Measurements from ENCODE around the gene SMIM33.

SMIM33 gene

GRCh38 chr5:139451176-139451575 lies 19.6 kb upstream of the SMIM33 start:
- peaks cover 49% of the 10 kb centered on the region for H3K4me1 Mint-ChIP-seq (ENCODE audit: low read depth)
- H3K9me3 Mint-ChIP-seq = peaks cover 12% of the 10 kb centered on the region
- H3K27ac Mint-ChIP-seq = no peak overlapping the region
- H3K36me3 Mint-ChIP-seq (ENCODE audit: low read depth) = peaks cover 17% of the 10 kb centered on the region
- H3K27me3 Mint-ChIP-seq (ENCODE audit: low read depth) = no peaks in the 10 kb centered on the region
- no peak overlapping the region for H3K4me3 Mint-ChIP-seq

- Mint-ChIP-seq H3K27me3 (ENCODE audit: low read depth) (no peaks in the 10 kb centered on the region), H3K9me3 (peaks cover 9% of the 10 kb centered on the region), H3K4me1 (ENCODE audit: low read depth) (peaks cover 47% of the 10 kb centered on the region), H3K27ac (no peak overlapping the region), H3K4me3 (no peak overlapping the region), H3K36me3 (ENCODE audit: low read depth) (peaks cover 14% of the 10 kb centered on the region)
Measured at GRCh38 chr5:139451878-139452660, 18.7 kb upstream of the SMIM33 start.

GRCh38 chr5:139453683-139454567 lies 16.9 kb upstream of the SMIM33 start:
- Mint-ChIP-seq H3K4me3 (peak overlapping the region; percentile 50), H3K9me3 (no peaks in the 10 kb centered on the region), H3K27ac (peak overlapping the region; percentile 74), H3K27me3 (ENCODE audit: low read depth) (no peaks in the 10 kb centered on the region), H3K4me1 (ENCODE audit: low read depth) (peaks cover 43% of the 10 kb centered on the region), H3K36me3 (ENCODE audit: low read depth) (peaks cover 2% of the 10 kb centered on the region)

- Mint-ChIP-seq H3K9me3 (no peaks in the 10 kb centered on the region), H3K36me3 (ENCODE audit: low read depth) (no peaks in the 10 kb centered on the region), H3K27ac (peak overlapping the region; percentile 74), H3K4me1 (ENCODE audit: low read depth) (peaks cover 48% of the 10 kb centered on the region), H3K4me3 (no peak overlapping the region), H3K27me3 (ENCODE audit: low read depth) (no peaks in the 10 kb centered on the region)
Measured at GRCh38 chr5:139454568-139455290, 16.1 kb upstream of the SMIM33 start.

- Mint-ChIP-seq H3K4me3 (no peak overlapping the region), H3K9me3 (no peaks in the 10 kb centered on the region), H3K27me3 (ENCODE audit: low read depth) (no peaks in the 10 kb centered on the region), H3K27ac (peak overlapping the region; percentile 73), H3K4me1 (ENCODE audit: low read depth) (peaks cover 66% of the 10 kb centered on the region), H3K36me3 (ENCODE audit: low read depth) (no peaks in the 10 kb centered on the region)
Measured at GRCh38 chr5:139456776-139457175, 14.0 kb upstream of the SMIM33 start.

GRCh38 chr5:139457241-139457640 lies 13.6 kb upstream of the SMIM33 start:
- Mint-ChIP-seq H3K27ac (peak overlapping the region; percentile 73), H3K9me3 (no peaks in the 10 kb centered on the region), H3K27me3 (ENCODE audit: low read depth) (no peaks in the 10 kb centered on the region), H3K4me1 (ENCODE audit: low read depth) (peaks cover 67% of the 10 kb centered on the region), H3K4me3 (no peak overlapping the region), H3K36me3 (ENCODE audit: low read depth) (no peaks in the 10 kb centered on the region)

- Mint-ChIP-seq H3K4me1 (ENCODE audit: low read depth) (peaks cover 67% of the 10 kb centered on the region), H3K36me3 (ENCODE audit: low read depth) (no peaks in the 10 kb centered on the region), H3K27ac (peak overlapping the region; percentile 93), H3K27me3 (ENCODE audit: low read depth) (no peaks in the 10 kb centered on the region), H3K4me3 (peak overlapping the region; percentile 51), H3K9me3 (no peaks in the 10 kb centered on the region)
Measured at GRCh38 chr5:139457653-139458306, 13.0 kb upstream of the SMIM33 start.

GRCh38 chr5:139458580-139459407 lies 12.0 kb upstream of the SMIM33 start:
- Mint-ChIP-seq H3K36me3 (ENCODE audit: low read depth) (no peaks in the 10 kb centered on the region), H3K27ac (peak overlapping the region; percentile 93), H3K4me3 (peak overlapping the region; percentile 59), H3K27me3 (ENCODE audit: low read depth) (no peaks in the 10 kb centered on the region), H3K9me3 (no peaks in the 10 kb centered on the region), H3K4me1 (ENCODE audit: low read depth) (peaks cover 63% of the 10 kb centered on the region)

GRCh38 chr5:139459451-139459934 lies 11.3 kb upstream of the SMIM33 start:
- H3K4me3 Mint-ChIP-seq = peak overlapping the region; percentile 40
- peak overlapping the region; percentile 93 for H3K27ac Mint-ChIP-seq
- no peaks in the 10 kb centered on the region for H3K36me3 Mint-ChIP-seq (ENCODE audit: low read depth)
- no peaks in the 10 kb centered on the region for H3K9me3 Mint-ChIP-seq
- no peaks in the 10 kb centered on the region for H3K27me3 Mint-ChIP-seq (ENCODE audit: low read depth)
- H3K4me1 Mint-ChIP-seq (ENCODE audit: low read depth) = peaks cover 56% of the 10 kb centered on the region

- Mint-ChIP-seq H3K4me3 (no peak overlapping the region), H3K27ac (peak overlapping the region; percentile 93), H3K27me3 (ENCODE audit: low read depth) (no peaks in the 10 kb centered on the region), H3K36me3 (ENCODE audit: low read depth) (no peaks in the 10 kb centered on the region), H3K4me1 (ENCODE audit: low read depth) (peaks cover 49% of the 10 kb centered on the region), H3K9me3 (no peaks in the 10 kb centered on the region)
Measured at GRCh38 chr5:139460455-139460854, 10.3 kb upstream of the SMIM33 start.

- Mint-ChIP-seq H3K27ac (no peak overlapping the region), H3K36me3 (ENCODE audit: low read depth) (no peaks in the 10 kb centered on the region), H3K27me3 (ENCODE audit: low read depth) (no peaks in the 10 kb centered on the region), H3K4me3 (no peak overlapping the region), H3K4me1 (ENCODE audit: low read depth) (peaks cover 47% of the 10 kb centered on the region), H3K9me3 (no peaks in the 10 kb centered on the region)
Measured at GRCh38 chr5:139461176-139461575, 9.6 kb upstream of the SMIM33 start.

GRCh38 chr5:139461698-139462097 lies 9.1 kb upstream of the SMIM33 start:
- Mint-ChIP-seq H3K27ac (no peak overlapping the region), H3K4me3 (no peak overlapping the region), H3K4me1 (ENCODE audit: low read depth) (peaks cover 42% of the 10 kb centered on the region), H3K27me3 (ENCODE audit: low read depth) (no peaks in the 10 kb centered on the region), H3K36me3 (ENCODE audit: low read depth) (no peaks in the 10 kb centered on the region), H3K9me3 (no peaks in the 10 kb centered on the region)

GRCh38 chr5:139462586-139463276 lies 8.1 kb upstream of the SMIM33 start, which contains the start of gene ECSCR:
Gene ECSCR, minus strand, starts transcription at chr5:139462743. Its CDS starts 73 bp downstream, at chr5:139462670.
- Mint-ChIP-seq H3K27ac (no peak within 1 kb of the TSS), H3K4me3 (no peak within 1 kb of the TSS)

More at GRCh38 chr5:139462586-139463276, 8.1 kb upstream of the SMIM33 start, which contains the start of gene ECSCR:
- no peaks in the 10 kb centered on the region for H3K27me3 Mint-ChIP-seq (ENCODE audit: low read depth)
- peaks cover 34% of the 10 kb centered on the region for H3K4me1 Mint-ChIP-seq (ENCODE audit: low read depth)
- H3K9me3 Mint-ChIP-seq = no peaks in the 10 kb centered on the region
- H3K36me3 Mint-ChIP-seq (ENCODE audit: low read depth) = no peaks in the 10 kb centered on the region

Measured in T-helper 1 cell treated with Interleukin-12 subunit alpha and Interleukin-12 subunit beta and Interleukin-4 antibody, amounts not matched to agents 30 μg/mL and 1 μg/mL, for 36 hours (primary cell).